WERI-Rb-1 (cell line): Measurements from ENCODE around the gene GALNT9.

ENCODE experiments used
- DNase-seq: peaks from one replicate; pipeline ENCODE4 v3.0.0-alpha.2; 2020
- H3K27ac ChIP-seq: fragments of 250-450 bp; sonication (Bioruptor Pico); 2 replicates; pipeline ENCODE4 v1.5.1; 2020; ENCODE audit warnings: mild to moderate bottlenecking, moderate library complexity
- H3K27me3 ChIP-seq: fragments of 250-450 bp; sonication (Bioruptor Pico); 2 replicates; pipeline ENCODE4 v1.5.1; 2021; ENCODE audit warnings: mild to moderate bottlenecking, low read depth, moderate library complexity; ENCODE audit not compliant: insufficient read depth, severe bottlenecking
- H3K36me3 ChIP-seq: fragments of 250-450 bp; sonication (Bioruptor Pico); 2 replicates; pipeline ENCODE4 v1.5.1; 2020; ENCODE audit warnings: mild to moderate bottlenecking, moderate library complexity
- H3K4me3 ChIP-seq: 2 replicates; pipeline ENCODE4 v1.5.1; 2011; ENCODE audit warnings: low read depth, mild to moderate bottlenecking, control low read depth, low read length
- H3K9me3 ChIP-seq: fragments of 250-450 bp; sonication (Bioruptor Pico); 2 replicates; pipeline ENCODE4 v1.5.1; 2021; ENCODE audit warnings: mild to moderate bottlenecking, moderate library complexity; ENCODE audit not compliant: severe bottlenecking
- CTCF ChIP-seq: IDR thresholded peaks from 2 replicates; pipeline ENCODE4 v1.5.1; 2011; ENCODE audit warnings: low read depth, mild to moderate bottlenecking, control low read depth, inconsistent platforms, low read length

The GALNT9 gene

GRCh38 chr12:132161036-132161781, 168.2 kb downstream of the GALNT9 start:
- TF ChIP-seq CTCF: no peak
- DNase-seq: no peak
- no peaks in the 10 kb centered on the region for H3K36me3 ChIP-seq
- no peak overlapping the region for H3K27ac ChIP-seq
- no peak overlapping the region for H3K4me3 ChIP-seq
- H3K9me3 ChIP-seq: no peaks in the 10 kb centered on the region
- H3K27me3 ChIP-seq: no peaks in the 10 kb centered on the region

GRCh38 chr12:132160601-132161035, 168.8 kb downstream of the GALNT9 start:
- H3K36me3 ChIP-seq: no peaks in the 10 kb centered on the region
- no peak overlapping the region for H3K4me3 ChIP-seq
- DNase-seq: no peak
- H3K27me3 ChIP-seq: no peaks in the 10 kb centered on the region
- H3K27ac ChIP-seq: no peak overlapping the region
- no peak for TF ChIP-seq CTCF
- no peaks in the 10 kb centered on the region for H3K9me3 ChIP-seq

DNA sequence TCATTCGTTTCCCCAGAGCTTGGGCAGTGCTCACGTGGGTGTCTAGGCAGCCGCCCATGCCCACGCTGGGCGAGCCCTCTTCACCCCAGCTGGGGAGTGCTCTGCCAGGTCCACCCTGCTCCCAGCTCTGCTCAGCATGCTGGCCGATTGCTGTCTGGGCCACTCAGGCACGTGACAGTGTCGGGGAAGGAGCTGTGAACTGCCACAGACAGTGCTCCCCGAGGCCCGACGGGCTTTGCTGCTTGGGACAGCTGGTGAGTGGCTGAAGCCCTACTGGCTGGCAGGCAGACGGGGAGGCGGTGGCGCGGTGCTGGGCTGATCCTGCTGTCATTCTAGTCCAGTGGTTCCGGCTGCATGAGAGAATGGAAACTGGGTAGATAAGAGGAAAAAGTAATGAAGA, 169.4 kb downstream of the GALNT9 start:
- TF ChIP-seq CTCF: no peak
- DNase-seq: peak; percentile 39
- no peaks in the 10 kb centered on the region for H3K36me3 ChIP-seq
- H3K4me3 ChIP-seq: no peak overlapping the region
- H3K9me3 ChIP-seq: no peaks in the 10 kb centered on the region
- H3K27ac ChIP-seq: no peak overlapping the region
- no peaks in the 10 kb centered on the region for H3K27me3 ChIP-seq

GRCh38 chr12:132159555-132160003, 169.8 kb downstream of the GALNT9 start:
- H3K27ac ChIP-seq: no peak overlapping the region
- no peak for TF ChIP-seq CTCF
- no peak overlapping the region for H3K4me3 ChIP-seq
- no peaks in the 10 kb centered on the region for H3K27me3 ChIP-seq
- H3K9me3 ChIP-seq: no peaks in the 10 kb centered on the region
- no peak for DNase-seq
- H3K36me3 ChIP-seq: no peaks in the 10 kb centered on the region

DNA sequence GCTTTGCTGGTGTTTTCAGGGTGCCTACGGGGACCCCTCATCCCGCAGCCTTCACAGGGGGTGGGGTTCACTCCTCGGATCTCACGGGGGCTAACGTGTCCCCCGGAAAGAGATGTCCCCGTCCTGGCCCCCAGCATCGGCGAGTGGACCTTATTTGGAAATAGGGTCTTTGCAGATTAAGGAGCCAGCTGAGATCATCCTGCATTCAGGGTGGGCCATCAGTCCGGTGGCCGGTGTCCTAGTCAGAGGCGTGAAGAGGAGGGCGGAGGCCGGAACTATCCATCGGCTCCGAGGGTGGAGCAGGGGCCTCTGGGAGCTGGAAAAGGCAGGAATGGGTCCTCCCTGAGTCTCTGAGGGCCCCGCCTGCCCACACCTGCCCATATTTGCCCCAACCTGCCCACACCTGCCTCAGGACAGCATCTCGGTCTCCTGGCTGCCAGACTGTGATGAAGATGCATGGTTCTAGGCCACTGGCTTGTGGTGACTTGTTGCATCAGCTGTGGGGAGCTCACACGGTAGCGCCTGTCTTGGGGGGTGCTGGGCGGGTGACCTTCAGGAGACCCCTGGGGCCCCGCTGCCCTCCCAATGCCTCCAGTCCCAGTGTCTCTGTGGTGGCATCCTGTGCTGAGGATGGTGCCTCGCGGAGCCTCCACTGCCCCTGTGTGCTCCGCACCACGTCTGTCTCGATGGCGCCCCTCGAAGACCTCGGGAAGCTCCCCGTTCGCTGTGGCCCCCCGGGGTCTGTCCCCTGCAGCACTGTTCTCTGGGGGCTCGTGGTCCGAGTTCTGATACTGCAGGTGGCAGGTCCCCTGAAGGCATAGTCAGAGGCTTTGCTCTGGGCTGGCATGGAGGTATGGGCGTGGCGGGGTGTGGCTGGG, 170.5 kb downstream of the GALNT9 start:
- Histone ChIP-seq H3K4me3 (no peak overlapping the region), H3K27ac (no peak overlapping the region), H3K27me3 (no peaks in the 10 kb centered on the region), H3K36me3 (no peaks in the 10 kb centered on the region), H3K9me3 (no peaks in the 10 kb centered on the region)
- TF ChIP-seq CTCF: no peak
- no peak for DNase-seq
